ENCODE measurements around the gene NAA80.

GRCh38 chr3:50340448-50341329 lies 41.5 kb upstream of the NAA80 start, which contains the start of gene RASSF1:
- no peak for TF ChIP-seq CTCF (IDR thresholded peaks at IDR 0.05)
- peak in 1 of 3 donors; percentile 61 for TF ChIP-seq POLR2A (IDR thresholded peaks at IDR 0.05)

Data from body of pancreas (tissue), 4 donors.